Measurements from ENCODE around the gene COBL. TPM values are rescaled to one million over a fixed set of nuclear protein-coding genes. Genes with fewer than 3 reads are reported as not detected.

Gene COBL
- total RNA-seq, 1 experiment from 2014 or later: 0.04 TPM

DNA sequence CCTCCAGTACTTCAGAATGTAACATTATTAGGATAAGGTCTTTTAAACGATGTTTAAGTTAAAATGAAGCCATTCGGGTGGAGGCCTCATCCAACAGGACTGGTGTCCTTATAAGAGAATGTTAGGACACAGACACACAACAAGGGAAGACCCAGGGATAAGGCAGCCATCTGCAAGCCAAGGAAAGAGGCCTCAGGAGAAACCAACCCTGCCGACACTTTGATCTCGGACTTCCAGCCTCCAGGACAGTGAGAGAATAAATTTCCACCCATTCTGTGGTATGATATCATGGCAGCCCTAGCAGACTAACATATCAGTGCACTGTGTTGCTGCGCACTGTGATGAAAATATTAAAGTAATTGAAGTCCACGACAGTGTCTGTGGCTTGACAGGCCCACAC is 250.8 kb downstream of the COBL start:
- no peak for DNase-seq
- Histone ChIP-seq H3K9me3 (replicated peaks) (no peaks in the 10 kb centered on the region), H3K4me1 (no peaks in the 10 kb centered on the region), H3K36me3 (no peaks in the 10 kb centered on the region), H3K4me3 (no peak overlapping the region), H3K27ac (no peak overlapping the region), H3K27me3 (no peaks in the 10 kb centered on the region)

DNA sequence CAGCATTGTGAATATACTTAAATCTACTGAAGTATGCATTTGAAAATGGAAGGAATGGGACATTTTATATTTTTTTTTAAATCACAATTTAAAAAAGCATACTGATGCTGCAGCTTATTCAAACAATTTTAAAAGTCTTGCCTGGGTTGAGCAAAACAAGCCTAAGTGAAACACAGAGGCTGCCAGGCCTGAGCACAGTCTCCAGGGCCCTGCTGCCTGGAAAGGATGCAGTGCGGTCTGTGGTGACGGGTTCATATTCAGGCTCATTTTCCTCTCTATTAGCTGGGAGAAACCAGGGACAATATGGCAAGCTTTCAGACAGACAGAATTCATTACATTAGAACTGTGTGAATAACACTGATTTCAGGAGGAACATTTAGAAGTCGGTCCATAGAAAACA is 251.9 kb downstream of the COBL start:
- H3K27ac ChIP-seq: no peak overlapping the region
- no peak for DNase-seq
- no peaks in the 10 kb centered on the region for H3K4me1 ChIP-seq
- no peaks in the 10 kb centered on the region for H3K36me3 ChIP-seq
- no peaks in the 10 kb centered on the region for H3K9me3 ChIP-seq (replicated peaks)
- no peaks in the 10 kb centered on the region for H3K27me3 ChIP-seq
- no peak overlapping the region for H3K4me3 ChIP-seq

DNA sequence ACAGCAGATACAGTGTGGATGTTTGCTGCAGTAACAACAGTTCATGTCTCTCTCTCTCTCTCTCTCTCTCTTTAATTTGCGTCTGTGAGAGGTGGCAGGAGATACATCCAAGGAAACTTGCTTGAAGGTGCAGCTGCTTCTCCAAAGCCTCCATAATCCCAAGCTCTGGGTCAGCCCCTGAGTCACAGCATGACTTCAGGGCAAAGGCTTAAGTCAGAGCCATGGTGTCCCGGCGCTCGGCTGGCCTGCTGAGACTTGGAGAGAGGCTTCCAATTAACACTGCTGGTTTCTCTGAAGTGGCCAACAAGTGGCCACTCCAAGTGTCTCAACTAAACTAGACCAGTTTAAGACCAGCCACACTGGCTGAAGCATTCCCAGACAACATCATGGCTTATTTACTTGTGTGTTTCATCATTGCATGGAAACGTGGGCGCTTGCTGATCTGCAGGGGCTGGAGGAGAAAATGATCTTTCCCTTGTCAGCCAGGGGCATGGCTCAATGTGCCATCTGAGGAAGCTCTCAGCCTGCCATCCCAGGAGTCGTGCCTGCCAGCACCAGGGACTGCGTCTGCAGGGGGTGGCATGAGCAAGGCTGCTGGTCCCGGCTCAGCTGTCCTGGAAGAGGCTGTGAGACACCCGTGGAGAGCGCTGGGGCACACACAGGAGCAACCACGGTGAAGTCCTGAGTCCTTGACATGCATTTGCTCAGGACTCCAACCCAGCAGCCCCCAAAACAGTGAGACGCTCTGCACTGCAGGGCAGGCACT is 254.2 kb downstream of the COBL start:
- Histone ChIP-seq H3K9me3 (replicated peaks) (no peaks in the 10 kb centered on the region), H3K4me3 (no peak overlapping the region), H3K4me1 (no peaks in the 10 kb centered on the region), H3K27me3 (no peaks in the 10 kb centered on the region), H3K27ac (no peak overlapping the region), H3K36me3 (no peaks in the 10 kb centered on the region)
- peak in 1 of 2 experiments; percentile 17 for DNase-seq

DNA sequence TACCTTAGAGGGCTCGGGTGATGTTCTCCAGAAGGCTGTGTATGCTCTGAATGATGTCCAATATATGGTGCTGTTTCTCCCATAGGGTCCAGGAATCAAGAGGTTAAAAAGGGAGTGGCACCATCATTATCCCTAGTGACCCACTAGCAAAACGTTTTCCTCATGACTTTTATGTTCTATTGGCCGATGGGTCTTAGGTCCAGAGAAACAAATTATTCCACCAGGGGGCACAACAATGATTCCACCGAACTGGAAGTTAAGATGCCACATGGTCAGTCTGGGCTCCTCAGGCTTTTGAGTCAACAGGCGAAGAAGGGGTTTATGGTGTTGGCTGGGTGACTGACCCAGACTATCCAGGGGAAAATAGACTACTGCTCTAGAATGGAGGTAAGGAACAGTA is 256.1 kb downstream of the COBL start:
- Histone ChIP-seq H3K4me1 (no peaks in the 10 kb centered on the region), H3K27me3 (peaks cover 3% of the 10 kb centered on the region; the same call in 1 of the 2 replicates), H3K9me3 (replicated peaks) (no peaks in the 10 kb centered on the region), H3K36me3 (no peaks in the 10 kb centered on the region), H3K4me3 (no peak overlapping the region), H3K27ac (no peak overlapping the region)
- no peak for DNase-seq

DNA sequence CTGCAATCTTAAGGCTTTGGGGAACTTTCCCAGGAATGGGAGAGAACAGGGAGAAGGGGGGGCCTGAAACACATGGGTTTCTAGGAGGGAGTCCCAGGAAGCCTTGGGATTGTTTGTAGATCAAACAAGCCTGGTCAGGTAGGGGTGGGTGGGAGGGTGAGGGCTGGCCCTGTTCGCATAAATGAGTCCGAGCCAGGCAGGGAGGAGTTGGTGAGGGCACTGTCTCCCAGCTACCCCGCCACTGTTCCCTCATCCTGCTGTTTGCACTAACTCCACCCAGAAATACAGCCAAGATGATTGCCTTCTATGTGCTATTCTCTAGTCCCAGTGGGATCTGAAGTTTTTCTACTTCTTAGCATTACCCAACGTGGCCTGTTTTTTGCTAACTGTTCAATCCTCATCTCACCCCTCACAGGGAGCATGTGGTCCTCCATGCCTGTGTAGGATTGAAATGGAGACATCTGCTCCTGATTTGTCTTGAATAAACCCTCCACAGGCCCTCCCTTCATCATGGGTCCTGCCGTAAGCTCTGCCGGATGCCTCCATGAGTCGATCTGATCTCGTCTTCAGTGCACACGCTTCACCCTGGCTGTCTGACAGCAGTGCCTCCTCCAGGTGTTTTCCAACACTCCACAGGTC is 257.0 kb downstream of the COBL start:
- no peak overlapping the region for H3K4me3 ChIP-seq
- DNase-seq: no peak
- H3K36me3 ChIP-seq: no peaks in the 10 kb centered on the region
- H3K27ac ChIP-seq: no peak overlapping the region
- no peaks in the 10 kb centered on the region for H3K9me3 ChIP-seq (replicated peaks)
- H3K4me1 ChIP-seq: no peaks in the 10 kb centered on the region
- H3K27me3 ChIP-seq: peaks cover 4% of the 10 kb centered on the region; the same call in 1 of the 2 replicates

DNA sequence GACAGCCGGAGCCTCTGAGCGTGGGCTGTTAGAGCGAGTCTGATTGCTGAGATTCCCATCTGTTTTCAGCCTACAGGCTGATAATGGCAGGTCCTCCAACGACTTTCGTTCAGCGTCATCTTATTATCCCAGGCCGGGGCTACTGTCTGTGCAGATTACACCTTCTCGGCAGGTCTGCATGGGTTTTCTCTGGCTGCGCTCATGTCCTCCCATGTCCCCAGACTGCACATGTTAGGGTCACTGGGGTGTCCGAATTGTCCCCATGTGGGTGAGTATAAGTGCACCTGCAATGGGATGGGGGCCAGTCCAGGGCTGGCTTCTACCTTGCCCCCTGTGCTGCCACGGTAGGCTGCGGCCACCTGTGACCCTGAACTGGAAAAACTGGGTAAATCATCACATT is 257.8 kb downstream of the COBL start:
- Histone ChIP-seq H3K4me1 (no peaks in the 10 kb centered on the region), H3K4me3 (no peak overlapping the region), H3K27me3 (peaks cover 4% of the 10 kb centered on the region; the same call in 1 of the 2 replicates), H3K27ac (no peak overlapping the region), H3K9me3 (replicated peaks) (no peaks in the 10 kb centered on the region), H3K36me3 (no peaks in the 10 kb centered on the region)
- DNase-seq: no peak

DNA sequence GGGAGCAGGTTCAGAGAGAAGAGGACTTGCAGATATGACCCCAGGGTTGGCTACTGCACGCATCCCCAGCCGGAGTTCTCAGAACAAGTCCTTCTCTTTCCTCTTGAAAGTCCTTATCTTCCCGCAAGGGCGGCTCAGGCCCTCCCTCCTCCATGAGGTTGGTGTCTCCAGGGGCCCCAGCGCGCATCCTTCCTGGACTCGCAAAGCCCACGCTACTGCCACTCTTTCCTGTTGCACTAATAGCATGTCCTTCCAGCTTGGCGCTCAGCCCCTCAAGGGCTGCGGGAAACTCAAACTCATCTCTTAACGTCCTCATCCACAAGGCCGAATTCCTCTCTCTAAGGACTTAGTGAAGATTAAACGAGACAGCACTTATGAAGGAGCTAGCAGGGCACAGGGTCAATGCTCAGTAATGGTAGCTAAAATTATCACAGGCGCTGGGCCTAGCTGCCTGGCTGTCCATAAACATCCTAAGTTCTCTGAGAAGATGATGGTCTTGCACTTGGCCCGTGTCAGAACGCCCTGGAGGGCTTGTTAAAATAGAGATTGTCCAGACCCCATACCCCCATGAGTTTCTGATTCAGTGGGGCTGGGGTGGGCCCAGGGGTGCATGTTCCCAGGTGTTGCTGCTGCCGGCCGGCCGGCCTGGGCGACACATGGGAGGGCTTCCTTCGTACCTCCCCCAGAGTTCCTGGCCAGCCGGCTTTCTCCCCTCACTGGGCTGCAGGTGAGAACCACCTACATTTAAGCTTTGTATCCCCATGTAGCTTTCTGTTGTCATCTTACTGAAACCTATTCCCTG is 261.4 kb downstream of the COBL start:
- peaks cover 4% of the 10 kb centered on the region; the same call in 1 of the 2 replicates for H3K27me3 ChIP-seq
- H3K27ac ChIP-seq: no peak overlapping the region
- H3K9me3 ChIP-seq (replicated peaks): no peaks in the 10 kb centered on the region
- no peak for DNase-seq
- no peaks in the 10 kb centered on the region for H3K4me1 ChIP-seq
- H3K4me3 ChIP-seq: no peak overlapping the region
- no peaks in the 10 kb centered on the region for H3K36me3 ChIP-seq

DNA sequence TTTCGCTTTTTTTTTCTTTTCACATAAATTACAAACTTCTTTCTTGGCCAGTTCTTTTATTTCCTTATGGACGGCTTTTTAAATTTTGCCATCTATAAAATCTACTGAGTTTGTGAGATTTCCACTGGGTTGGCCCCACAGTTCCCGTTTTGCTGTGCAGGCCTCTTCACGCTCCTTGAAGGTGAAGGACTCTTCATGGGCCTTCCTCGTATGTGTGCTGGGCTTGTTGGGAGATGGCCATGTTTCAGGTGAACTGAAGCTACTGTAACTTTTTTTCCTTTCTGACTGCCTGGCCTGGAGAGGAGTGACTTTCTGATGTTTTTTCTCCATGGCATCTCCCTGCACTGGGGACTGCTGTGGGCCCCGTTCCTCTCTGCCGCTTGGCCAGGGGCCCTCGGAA is 262.4 kb downstream of the COBL start:
- H3K4me3 ChIP-seq: no peak overlapping the region
- no peaks in the 10 kb centered on the region for H3K36me3 ChIP-seq
- peaks cover 4% of the 10 kb centered on the region; the same call in 1 of the 2 replicates for H3K27me3 ChIP-seq
- H3K9me3 ChIP-seq (replicated peaks): no peaks in the 10 kb centered on the region
- no peaks in the 10 kb centered on the region for H3K4me1 ChIP-seq
- no peak for DNase-seq
- no peak overlapping the region for H3K27ac ChIP-seq

DNA sequence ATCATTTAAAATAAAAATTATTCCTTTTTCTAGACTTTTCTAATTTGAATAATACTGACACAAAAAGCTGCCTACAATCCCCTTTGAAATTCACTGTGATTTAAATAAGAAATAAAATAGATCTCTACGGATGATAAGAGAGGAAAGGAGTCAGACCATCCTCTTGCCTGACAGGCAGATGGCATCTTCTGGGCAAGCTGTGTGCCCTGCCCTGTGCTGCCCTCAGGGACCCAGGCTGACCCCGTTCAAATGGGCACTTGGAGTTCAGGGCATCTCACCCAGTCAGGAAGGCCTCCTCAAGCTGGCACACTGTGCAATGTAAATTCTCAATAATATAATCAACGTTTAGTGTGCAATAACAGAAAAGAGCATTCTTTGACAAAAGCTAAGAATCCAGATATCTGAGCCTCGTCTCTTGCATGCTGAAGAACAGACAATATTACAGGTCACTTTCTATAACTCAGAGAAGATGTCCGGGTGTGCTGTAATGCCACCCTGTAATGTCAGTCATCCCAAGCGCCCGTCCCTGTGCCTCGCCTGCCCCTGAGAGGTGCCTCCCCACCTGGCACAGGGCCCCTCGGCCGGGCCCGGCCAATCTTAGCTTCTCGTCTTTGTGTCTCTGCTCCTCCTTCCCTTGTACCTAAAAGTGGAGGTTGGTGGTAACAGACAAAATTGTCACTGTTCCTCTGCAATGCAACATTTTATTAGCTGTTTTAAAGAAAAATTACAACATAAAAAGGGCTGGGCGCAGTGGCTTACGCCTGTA is 263.3 kb downstream of the COBL start:
- peaks cover 9% of the 10 kb centered on the region for H3K27me3 ChIP-seq
- H3K9me3 ChIP-seq (replicated peaks): no peaks in the 10 kb centered on the region; the same call in 1 of the 2 replicates
- no peaks in the 10 kb centered on the region for H3K4me1 ChIP-seq
- no peak overlapping the region for H3K27ac ChIP-seq
- no peak overlapping the region for H3K4me3 ChIP-seq
- H3K36me3 ChIP-seq: no peaks in the 10 kb centered on the region
- no peak for DNase-seq

DNA sequence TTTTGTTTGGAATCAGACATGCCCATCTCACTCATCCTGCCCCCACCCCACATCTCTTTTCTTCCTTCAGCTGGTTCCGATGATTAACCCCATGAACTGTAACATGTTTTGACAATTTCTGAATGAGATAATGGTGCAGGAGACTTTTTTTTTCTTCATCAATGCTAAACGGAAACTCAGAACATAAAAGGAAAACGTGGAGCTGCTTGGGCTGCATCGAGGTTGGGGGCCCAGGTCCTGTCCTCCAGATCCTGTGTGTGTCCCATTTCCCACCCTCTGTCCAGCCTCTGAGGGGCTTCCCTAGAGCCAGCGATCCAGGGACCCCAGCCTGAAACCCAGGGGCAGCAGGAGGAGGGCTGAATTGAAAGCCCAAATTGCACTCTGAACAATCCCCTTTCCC is 270.1 kb downstream of the COBL start:
- Histone ChIP-seq H3K27me3 (peaks cover 9% of the 10 kb centered on the region), H3K4me3 (no peak overlapping the region), H3K27ac (no peak overlapping the region), H3K9me3 (replicated peaks) (no peaks in the 10 kb centered on the region; the same call in 1 of the 2 replicates), H3K36me3 (no peaks in the 10 kb centered on the region), H3K4me1 (peaks cover 3% of the 10 kb centered on the region; the same call in 1 of the 2 replicates)
- no peak for DNase-seq

DNA sequence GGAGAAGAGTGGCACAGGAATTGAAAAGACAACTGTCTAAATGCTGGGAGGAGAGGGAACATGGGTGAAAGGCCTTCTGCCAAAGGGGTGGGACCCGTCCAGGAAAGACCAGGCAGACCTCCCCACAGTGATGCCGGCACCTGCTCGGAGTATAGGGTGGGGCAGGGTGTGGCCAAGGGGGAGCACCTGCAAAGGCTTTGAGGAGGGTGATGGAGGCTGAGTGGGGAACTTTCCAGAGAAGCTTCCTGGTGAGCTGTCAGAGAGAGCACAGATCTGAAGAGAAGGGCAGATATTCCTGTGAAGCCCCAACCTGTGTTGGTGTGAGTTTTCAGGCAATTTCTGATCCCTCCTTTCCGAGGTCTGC is 270.5 kb downstream of the COBL start:
- Histone ChIP-seq H3K27ac (no peak overlapping the region), H3K9me3 (replicated peaks) (no peaks in the 10 kb centered on the region; the same call in 1 of the 2 replicates), H3K4me3 (no peak overlapping the region), H3K36me3 (no peaks in the 10 kb centered on the region), H3K27me3 (peaks cover 9% of the 10 kb centered on the region), H3K4me1 (peaks cover 3% of the 10 kb centered on the region; the same call in 1 of the 2 replicates)
- DNase-seq: no peak

DNA sequence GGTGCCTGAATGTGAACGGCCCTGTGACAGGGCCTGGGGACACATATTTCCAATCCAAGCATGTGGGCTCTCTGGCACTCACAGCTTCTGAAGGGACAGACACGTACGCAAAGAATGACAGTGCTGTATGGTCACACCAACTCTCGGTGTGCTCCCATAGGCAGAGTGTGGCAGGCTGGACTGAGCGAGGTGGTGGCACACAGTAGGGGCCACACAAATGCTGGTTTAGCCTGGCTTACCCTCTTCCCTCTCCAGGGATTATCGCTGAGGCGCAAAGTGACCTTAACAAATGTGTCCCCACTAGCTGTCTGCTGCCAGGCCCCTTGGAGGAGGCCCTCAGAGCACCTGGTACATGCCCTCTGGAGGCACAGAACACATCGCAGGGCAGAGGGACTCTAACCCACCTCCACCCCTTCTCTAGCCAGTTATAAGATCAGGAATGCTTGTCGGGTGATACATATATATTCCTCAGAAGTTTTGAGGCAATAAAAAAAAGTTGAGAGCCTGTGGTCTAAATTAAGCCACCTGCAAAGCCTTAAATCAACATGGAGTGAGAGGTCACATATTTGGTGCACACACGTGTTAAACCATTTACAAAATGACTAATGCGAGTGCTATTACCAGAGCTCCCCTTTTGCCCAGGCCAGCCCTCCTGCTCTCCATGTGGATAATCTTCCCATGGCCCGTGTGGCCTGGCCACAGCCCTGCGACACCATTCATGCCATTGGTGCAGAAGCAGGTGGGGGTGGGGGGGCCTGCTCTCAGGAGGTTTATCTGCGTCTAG is 271.1 kb downstream of the COBL start:
- DNase-seq: peak; percentile 22 to 23
- H3K4me3 ChIP-seq: no peak overlapping the region
- no peaks in the 10 kb centered on the region; the same call in 1 of the 2 replicates for H3K9me3 ChIP-seq (replicated peaks)
- H3K27ac ChIP-seq: no peak overlapping the region
- H3K36me3 ChIP-seq: no peaks in the 10 kb centered on the region
- H3K4me1 ChIP-seq: peaks cover 3% of the 10 kb centered on the region; the same call in 1 of the 2 replicates
- H3K27me3 ChIP-seq: peaks cover 9% of the 10 kb centered on the region

DNA sequence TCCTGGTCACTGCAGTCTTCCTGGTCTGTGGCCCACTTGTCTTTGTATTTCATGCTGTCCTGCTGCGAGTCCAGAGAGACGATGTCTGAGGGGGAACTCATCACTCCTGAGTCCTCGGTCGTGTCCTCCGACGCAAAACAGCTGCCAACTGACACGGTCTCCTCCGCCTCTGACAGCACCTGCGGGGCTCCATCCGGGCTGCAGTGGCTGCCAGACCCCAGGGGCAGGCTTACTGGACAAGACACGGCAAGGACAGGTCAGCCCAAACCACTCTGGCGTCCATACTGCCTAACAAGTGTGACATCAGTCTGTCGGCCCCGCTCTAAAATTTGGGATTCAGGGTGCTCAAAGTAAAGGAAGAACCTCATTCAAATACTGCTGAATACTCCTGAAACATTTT is 273.1 kb downstream of the COBL start:
- DNase-seq: no peak
- peaks cover 9% of the 10 kb centered on the region; the same call in 1 of the 2 replicates for H3K27me3 ChIP-seq
- H3K27ac ChIP-seq: no peak overlapping the region
- no peaks in the 10 kb centered on the region for H3K36me3 ChIP-seq
- H3K4me3 ChIP-seq: no peak overlapping the region
- H3K4me1 ChIP-seq: peaks cover 3% of the 10 kb centered on the region; the same call in 1 of the 2 replicates
- H3K9me3 ChIP-seq (replicated peaks): no peaks in the 10 kb centered on the region

DNA sequence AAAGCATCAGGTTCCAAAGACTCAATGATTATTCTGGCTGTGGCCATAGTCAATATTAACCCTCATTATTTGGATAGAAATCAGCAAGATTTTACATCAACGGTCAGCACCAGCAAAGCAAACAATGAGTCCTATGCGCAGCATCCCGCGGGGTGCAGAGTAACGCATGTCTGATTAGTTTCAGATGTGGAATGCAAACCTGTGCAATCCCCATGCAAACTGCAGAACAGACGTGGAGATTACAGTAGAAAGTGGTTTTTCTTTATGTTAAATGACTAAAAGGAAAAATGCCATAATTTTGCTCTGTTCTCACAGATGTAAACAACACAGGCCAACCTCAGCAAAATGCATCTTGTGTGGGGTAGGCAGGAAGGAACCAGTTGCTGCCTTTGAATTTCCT is 275.8 kb downstream of the COBL start:
- DNase-seq: no peak
- Histone ChIP-seq H3K27me3 (peaks cover 9% of the 10 kb centered on the region; the same call in 1 of the 2 replicates), H3K4me3 (no peak overlapping the region), H3K36me3 (no peaks in the 10 kb centered on the region), H3K27ac (no peak overlapping the region), H3K9me3 (replicated peaks) (no peaks in the 10 kb centered on the region), H3K4me1 (peaks cover under 1% of the 10 kb centered on the region; the same call in 1 of the 2 replicates)

Data from SJCRH30 (cell line).